HL-60 (cell line): ENCODE results near the gene CST4.

Experiments used
- DNase-seq, 2 experiments: peaks; one replicate each; pipeline ENCODE4 v3.0.0-alpha.2; 2010 to 2020; ENCODE audit warnings: low read depth in 1 of 2, low spot score in 1 of 2
- H3K27ac ChIP-seq: fragments of 250-450 bp; sonication (Bioruptor Pico); replicated peaks from 2 replicates; pipeline ENCODE4 v1.5.1; 2020; ENCODE audit warnings: mild to moderate bottlenecking, moderate library complexity
- H3K27me3 ChIP-seq: fragments of 250-450 bp; sonication (Bioruptor Pico); 2 replicates; pipeline ENCODE4 v1.5.1; 2021; ENCODE audit warnings: mild to moderate bottlenecking, moderate library complexity; ENCODE audit not compliant: insufficient read depth, poor library complexity, severe bottlenecking
- H3K4me3 ChIP-seq: replicated peaks from 2 replicates; pipeline ENCODE4 v1.5.1; 2011; ENCODE audit warnings: mild to moderate bottlenecking, control low read depth, low read length; ENCODE audit not compliant: insufficient read depth
- GABPA ChIP-seq: IDR thresholded peaks from 2 replicates; pipeline ENCODE4 v1.6.1; 2012; ENCODE audit warnings: low read depth
- POLR2AphosphoS5 ChIP-seq: IDR thresholded peaks from 2 replicates; pipeline ENCODE4 v1.6.1; 2012; ENCODE audit warnings: low read depth
- REST ChIP-seq: IDR thresholded peaks from 2 replicates; pipeline ENCODE4 v1.6.1; 2012; ENCODE audit warnings: low read depth; ENCODE audit not compliant: insufficient replicate concordance
- SPI1 ChIP-seq: IDR thresholded peaks from 2 replicates; pipeline ENCODE4 v1.6.1; 2012; ENCODE audit warnings: low read depth, mild to moderate bottlenecking, borderline replicate concordance
- TF ChIP-seq, protein P1 (sequence below): IDR thresholded peaks from one replicate; pipeline ENCODE4 v1.5.1; 2011; ENCODE audit warnings: low read length, control low read depth, inconsistent platforms; ENCODE audit not compliant: insufficient read depth

Gene CST4

DNA sequence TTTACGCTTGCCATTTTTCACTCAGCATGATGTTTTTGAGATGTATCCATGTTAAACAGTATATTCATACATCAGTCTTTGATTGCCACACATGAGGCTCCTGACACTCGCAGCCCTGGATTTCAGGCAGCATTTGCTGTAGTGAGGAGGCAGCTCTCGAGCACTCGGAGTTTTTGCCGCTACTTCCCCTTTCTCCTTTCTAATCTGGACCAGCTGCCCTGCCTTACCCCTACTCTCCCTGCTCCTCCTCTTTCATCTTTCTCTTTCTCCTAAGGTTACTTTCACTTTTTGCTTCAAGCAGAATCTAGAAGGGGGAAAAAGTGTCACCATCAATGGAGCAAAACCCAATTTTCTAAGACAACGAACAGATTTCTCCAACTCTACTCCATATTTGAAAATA is 45.2 kb downstream of the CST4 start:
- H3K27me3 ChIP-seq = no peaks in the 10 kb centered on the region
- TF ChIP-seq REST = no peak
- TF ChIP-seq, protein P1, sequence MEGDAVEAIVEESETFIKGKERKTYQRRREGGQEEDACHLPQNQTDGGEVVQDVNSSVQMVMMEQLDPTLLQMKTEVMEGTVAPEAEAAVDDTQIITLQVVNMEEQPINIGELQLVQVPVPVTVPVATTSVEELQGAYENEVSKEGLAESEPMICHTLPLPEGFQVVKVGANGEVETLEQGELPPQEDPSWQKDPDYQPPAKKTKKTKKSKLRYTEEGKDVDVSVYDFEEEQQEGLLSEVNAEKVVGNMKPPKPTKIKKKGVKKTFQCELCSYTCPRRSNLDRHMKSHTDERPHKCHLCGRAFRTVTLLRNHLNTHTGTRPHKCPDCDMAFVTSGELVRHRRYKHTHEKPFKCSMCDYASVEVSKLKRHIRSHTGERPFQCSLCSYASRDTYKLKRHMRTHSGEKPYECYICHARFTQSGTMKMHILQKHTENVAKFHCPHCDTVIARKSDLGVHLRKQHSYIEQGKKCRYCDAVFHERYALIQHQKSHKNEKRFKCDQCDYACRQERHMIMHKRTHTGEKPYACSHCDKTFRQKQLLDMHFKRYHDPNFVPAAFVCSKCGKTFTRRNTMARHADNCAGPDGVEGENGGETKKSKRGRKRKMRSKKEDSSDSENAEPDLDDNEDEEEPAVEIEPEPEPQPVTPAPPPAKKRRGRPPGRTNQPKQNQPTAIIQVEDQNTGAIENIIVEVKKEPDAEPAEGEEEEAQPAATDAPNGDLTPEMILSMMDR = no peak
- TF ChIP-seq SPI1 = peak; percentile 57; the same call in 1 of the 2 replicates
- TF ChIP-seq POLR2AphosphoS5 = no peak
- TF ChIP-seq GABPA = no peak
- H3K4me3 ChIP-seq = no peak overlapping the region
- peak; percentile 52 to 53 for DNase-seq
- H3K27ac ChIP-seq = no peak overlapping the region

DNA sequence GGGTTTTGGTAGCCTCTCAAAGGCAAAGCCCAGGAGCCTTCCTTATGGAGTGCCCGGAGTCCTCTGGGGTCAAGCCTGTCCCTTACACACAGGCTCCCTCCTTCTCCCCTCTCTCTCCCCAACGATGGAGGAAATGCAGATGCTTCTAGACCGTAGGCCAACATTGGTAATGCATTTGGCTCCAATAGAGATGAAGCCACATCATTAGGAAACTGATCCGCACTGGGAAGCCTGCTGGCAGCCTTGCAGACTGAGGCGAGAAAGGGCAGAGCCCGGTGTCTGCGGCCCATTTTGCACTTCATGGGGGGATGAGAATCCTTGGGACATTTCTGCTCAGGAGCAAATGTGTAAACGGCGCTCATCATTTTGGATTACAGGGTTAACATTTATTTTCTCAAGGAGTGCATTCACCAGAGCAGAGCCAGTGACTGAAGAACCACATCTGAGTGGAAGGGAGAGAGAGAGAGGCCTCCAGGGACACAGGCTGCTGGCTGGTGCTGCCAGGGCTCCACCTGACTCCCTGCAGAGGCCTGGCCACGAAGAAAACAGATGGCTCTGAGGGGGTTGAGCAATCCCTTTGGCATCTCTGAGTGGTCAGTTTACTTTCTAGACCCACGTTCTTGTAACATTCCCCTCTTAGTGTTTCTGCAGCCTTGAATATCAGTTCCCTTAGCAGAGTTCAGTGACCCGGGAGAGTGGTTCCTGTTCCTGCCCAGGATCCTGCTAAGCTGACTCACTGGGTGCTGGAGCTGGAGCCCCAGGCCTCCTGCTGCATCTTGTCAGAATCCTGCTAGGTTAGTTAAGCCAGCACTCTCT is 46.7 kb downstream of the CST4 start:
- TF ChIP-seq SPI1 = no peak
- no peak for TF ChIP-seq POLR2AphosphoS5
- no peak for TF ChIP-seq GABPA
- no peak for TF ChIP-seq REST
- TF ChIP-seq, protein P1 = no peak
- Histone ChIP-seq H3K4me3 (no peak overlapping the region), H3K27ac (no peak overlapping the region), H3K27me3 (no peaks in the 10 kb centered on the region)
- DNase-seq = peak in 1 of 2 experiments; percentile 92

DNA sequence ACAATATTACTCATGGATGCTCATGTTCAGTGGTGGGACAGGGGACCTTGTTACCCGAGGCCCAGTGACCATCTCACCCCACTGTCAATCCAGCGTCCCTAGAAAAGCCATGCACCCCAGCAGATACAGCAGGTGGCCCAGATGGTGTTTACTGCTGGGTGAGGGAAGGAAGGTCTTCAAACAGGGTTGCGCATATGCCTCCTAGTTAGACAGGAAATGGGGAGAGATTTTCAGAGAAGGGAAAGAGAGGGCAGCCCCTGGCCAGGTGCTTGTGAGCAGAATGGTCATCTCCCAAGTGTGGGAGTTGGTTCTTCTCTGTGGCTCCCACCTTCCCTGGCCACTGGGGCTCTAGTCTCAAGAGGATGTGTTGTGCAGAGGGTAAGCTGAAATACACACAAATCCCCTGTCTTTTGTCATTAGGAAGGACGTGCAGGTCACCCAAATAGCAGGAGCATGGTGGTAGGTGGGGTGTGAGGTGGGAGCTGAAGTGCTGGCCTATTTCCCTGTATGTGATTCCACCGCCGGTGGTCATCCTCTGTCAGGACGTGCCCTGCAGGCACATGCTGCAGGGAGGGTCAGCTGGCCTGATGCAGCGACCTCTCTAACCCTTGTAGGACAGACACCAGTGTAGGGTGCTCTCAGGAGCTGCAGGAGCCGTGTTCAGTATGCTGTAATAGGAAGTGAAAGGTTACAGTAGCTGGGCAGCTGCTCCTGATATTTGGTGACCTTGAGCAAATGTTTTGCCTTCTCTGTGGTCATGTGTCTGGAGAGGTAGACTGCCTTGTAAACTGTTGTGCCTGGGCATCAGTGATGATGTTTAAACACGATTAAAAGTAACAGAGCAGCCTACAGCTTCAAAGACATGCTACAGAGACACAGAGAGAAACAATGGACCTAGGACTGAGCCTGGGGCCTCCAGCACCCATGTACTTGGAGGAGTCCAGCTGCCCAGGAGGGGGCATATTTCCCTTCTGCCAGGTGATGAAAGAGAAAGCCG is 47.9 kb downstream of the CST4 start:
- TF ChIP-seq REST = no peak
- no peak for TF ChIP-seq SPI1
- TF ChIP-seq POLR2AphosphoS5 = no peak
- no peak for TF ChIP-seq GABPA
- TF ChIP-seq, protein P1 = no peak
- no peak overlapping the region for H3K27ac ChIP-seq

More for the DNA sequence above, 47.9 kb downstream of the CST4 start:
- H3K4me3 ChIP-seq = no peak overlapping the region
- no peak for DNase-seq
- H3K27me3 ChIP-seq = no peaks in the 10 kb centered on the region
